SK-N-SH treated with all-trans-retinoic acid at 6 μM for 48 hours (cell line): ENCODE measurements around the gene YPEL4.

Source experiments
- ATAC-seq: fragments of 200-7000 bp; cut with Tn5 transposase; 3 replicates; pipeline ENCODE4 v1.9.1; 2020; ENCODE audit warnings: mild to moderate bottlenecking, moderate library complexity
- BACH2 ChIP-seq: fragments of 250-450 bp; sonication (Bioruptor Pico); IDR thresholded peaks from 2 replicates; pipeline ENCODE4 v1.9.0; 2021; ENCODE audit warnings: mild to moderate bottlenecking, borderline replicate concordance
- CREB5 ChIP-seq: fragments of 250-450 bp; sonication (Bioruptor Pico); IDR thresholded peaks from 2 replicates; pipeline ENCODE4 v1.5.1; 2020; ENCODE audit warnings: low read depth, mild to moderate bottlenecking, moderate library complexity
- ESRRG ChIP-seq: fragments of 250-450 bp; sonication (Bioruptor Pico); IDR thresholded peaks from 2 replicates; pipeline ENCODE4 v1.6.1; 2021; ENCODE audit warnings: mild to moderate bottlenecking
- GLIS3 ChIP-seq: fragments of 250-450 bp; sonication (Bioruptor Pico); IDR thresholded peaks from 2 replicates; pipeline ENCODE4 v1.5.0; 2020; ENCODE audit warnings: mild to moderate bottlenecking, moderate library complexity
- ISL1 ChIP-seq: fragments of 250-450 bp; sonication (Bioruptor Pico); IDR thresholded peaks from 2 replicates; pipeline ENCODE4 v2.1.2; 2022; ENCODE audit warnings: mild to moderate bottlenecking, moderate library complexity
- OSR1 ChIP-seq: fragments of 250-450 bp; sonication (Bioruptor Pico); IDR thresholded peaks from 2 replicates; pipeline ENCODE4 v1.8.0; 2022; ENCODE audit warnings: moderate library complexity, mild to moderate bottlenecking, inconsistent platforms
- POU6F1 ChIP-seq: fragments of 250-450 bp; sonication (Bioruptor Pico); IDR thresholded peaks from 2 replicates; pipeline ENCODE4 v1.8.0; 2021; ENCODE audit warnings: low read depth, mild to moderate bottlenecking, moderate library complexity, borderline replicate concordance
- PPARA ChIP-seq: fragments of 250-450 bp; sonication (Bioruptor Pico); IDR thresholded peaks from 2 replicates; pipeline ENCODE4 v1.5.0; 2020; ENCODE audit warnings: mild to moderate bottlenecking, borderline replicate concordance
- RARB ChIP-seq: fragments of 250-450 bp; sonication (Bioruptor Pico); IDR thresholded peaks from 2 replicates; pipeline ENCODE4 v1.8.0; 2021; ENCODE audit warnings: mild to moderate bottlenecking, moderate library complexity
- SNAI2 ChIP-seq: fragments of 250-450 bp; sonication (Bioruptor Pico); IDR thresholded peaks from 2 replicates; pipeline ENCODE4 v1.5.0; 2020; ENCODE audit warnings: mild to moderate bottlenecking, moderate library complexity
- TOX ChIP-seq: fragments of 250-450 bp; sonication (Bioruptor Pico); IDR thresholded peaks from 2 replicates; pipeline ENCODE4 v1.8.0; 2021; ENCODE audit warnings: mild to moderate bottlenecking, moderate library complexity, borderline replicate concordance
- TSHZ2 ChIP-seq: fragments of 250-450 bp; sonication (Bioruptor Pico); IDR thresholded peaks from 2 replicates; pipeline ENCODE4 v1.5.0; 2020; ENCODE audit warnings: mild to moderate bottlenecking, moderate library complexity
- ZC3H10 ChIP-seq: fragments of 250-450 bp; sonication (Bioruptor Pico); IDR thresholded peaks from 2 replicates; pipeline ENCODE4 v1.5.1; 2021; ENCODE audit warnings: mild to moderate bottlenecking, moderate library complexity
- ZFP3 ChIP-seq: fragments of 250-450 bp; sonication (Bioruptor Pico); IDR thresholded peaks from 2 replicates; pipeline ENCODE4 v1.5.0; 2020; ENCODE audit warnings: mild to moderate bottlenecking, moderate library complexity
- ZFP30 ChIP-seq: fragments of 450-650 bp; formaldehyde crosslinking; IDR thresholded peaks from 2 replicates; pipeline ENCODE4 v1.5.0; 2022; ENCODE audit warnings: mild to moderate bottlenecking, moderate library complexity
- ZNF565 ChIP-seq: fragments of 450-650 bp; formaldehyde crosslinking; conservative IDR thresholded peaks from 2 replicates; pipeline ENCODE4 v1.5.0; 2020; ENCODE audit warnings: low read depth, mild to moderate bottlenecking, moderate library complexity
- ZNF70 ChIP-seq: fragments of 450-650 bp; formaldehyde crosslinking; IDR thresholded peaks from 2 replicates; pipeline ENCODE4 v1.5.0; 2020; ENCODE audit warnings: mild to moderate bottlenecking, moderate library complexity
- ZNF8 ChIP-seq: fragments of 450-650 bp; formaldehyde crosslinking; IDR thresholded peaks from 2 replicates; pipeline ENCODE4 v1.5.0; 2020; ENCODE audit warnings: mild to moderate bottlenecking, moderate library complexity
- TF ChIP-seq, protein P1 (sequence below): fragments of 250-450 bp; sonication (Bioruptor Pico); IDR thresholded peaks from 2 replicates; pipeline ENCODE4 v1.5.1; 2021; ENCODE audit warnings: mild to moderate bottlenecking, moderate library complexity
- TF ChIP-seq, protein P2 (sequence below): fragments of 250-450 bp; sonication (Bioruptor Pico); IDR thresholded peaks from 2 replicates; pipeline ENCODE4 v1.8.0; 2020; ENCODE audit warnings: mild to moderate bottlenecking, moderate library complexity, borderline replicate concordance

Gene YPEL4

GRCh38 chr11:57633394-57634070 is 16.2 kb downstream of the YPEL4 start (continued):
- TF ChIP-seq, protein P1, sequence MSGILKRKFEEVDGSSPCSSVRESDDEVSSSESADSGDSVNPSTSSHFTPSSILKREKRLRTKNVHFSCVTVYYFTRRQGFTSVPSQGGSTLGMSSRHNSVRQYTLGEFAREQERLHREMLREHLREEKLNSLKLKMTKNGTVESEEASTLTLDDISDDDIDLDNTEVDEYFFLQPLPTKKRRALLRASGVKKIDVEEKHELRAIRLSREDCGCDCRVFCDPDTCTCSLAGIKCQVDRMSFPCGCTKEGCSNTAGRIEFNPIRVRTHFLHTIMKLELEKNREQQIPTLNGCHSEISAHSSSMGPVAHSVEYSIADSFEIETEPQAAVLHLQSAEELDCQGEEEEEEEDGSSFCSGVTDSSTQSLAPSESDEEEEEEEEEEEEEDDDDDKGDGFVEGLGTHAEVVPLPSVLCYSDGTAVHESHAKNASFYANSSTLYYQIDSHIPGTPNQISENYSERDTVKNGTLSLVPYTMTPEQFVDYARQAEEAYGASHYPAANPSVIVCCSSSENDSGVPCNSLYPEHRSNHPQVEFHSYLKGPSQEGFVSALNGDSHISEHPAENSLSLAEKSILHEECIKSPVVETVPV (CRISPR knock-in tag), result no peak
- TF ChIP-seq POU6F1 (CRISPR knock-in tag), result no peak
- no peak for TF ChIP-seq ZFP3 (CRISPR knock-in tag)
- no peak for TF ChIP-seq SNAI2 (CRISPR knock-in tag)
- TF ChIP-seq OSR1 (CRISPR knock-in tag), result no peak
- no peak for TF ChIP-seq GLIS3
- no peak for TF ChIP-seq CREB5 (CRISPR knock-in tag)
- no peak for TF ChIP-seq ESRRG
- no peak for TF ChIP-seq ZC3H10 (CRISPR knock-in tag)
- TF ChIP-seq RARB (CRISPR knock-in tag), result no peak
- TF ChIP-seq ZNF70 (CRISPR knock-in tag), result no peak

- TF ChIP-seq ZC3H10 (CRISPR knock-in tag), result no peak
- no peak for TF ChIP-seq OSR1 (CRISPR knock-in tag)
- no peak for TF ChIP-seq TSHZ2 (CRISPR knock-in tag)
- no peak for TF ChIP-seq BACH2 (CRISPR knock-in tag)
- no peak for TF ChIP-seq RARB (CRISPR knock-in tag)
- no peak for TF ChIP-seq ZNF565 (CRISPR knock-in tag)
- TF ChIP-seq CREB5 (CRISPR knock-in tag), result no peak
- TF ChIP-seq, protein P1 (CRISPR knock-in tag), result no peak
- TF ChIP-seq ZNF8 (CRISPR knock-in tag), result no peak
- TF ChIP-seq PPARA (CRISPR knock-in tag), result no peak
- TF ChIP-seq ISL1 (CRISPR knock-in tag), result no peak
- TF ChIP-seq ESRRG, result no peak
- no peak for TF ChIP-seq TOX (CRISPR knock-in tag)
- TF ChIP-seq GLIS3, result no peak
- TF ChIP-seq SNAI2 (CRISPR knock-in tag), result no peak
- no peak for TF ChIP-seq ZFP3 (CRISPR knock-in tag)
- no peak for TF ChIP-seq ZFP30 (CRISPR knock-in tag)
- TF ChIP-seq POU6F1 (CRISPR knock-in tag), result no peak
- no peak for TF ChIP-seq ZNF70 (CRISPR knock-in tag)
- TF ChIP-seq, protein P2, sequence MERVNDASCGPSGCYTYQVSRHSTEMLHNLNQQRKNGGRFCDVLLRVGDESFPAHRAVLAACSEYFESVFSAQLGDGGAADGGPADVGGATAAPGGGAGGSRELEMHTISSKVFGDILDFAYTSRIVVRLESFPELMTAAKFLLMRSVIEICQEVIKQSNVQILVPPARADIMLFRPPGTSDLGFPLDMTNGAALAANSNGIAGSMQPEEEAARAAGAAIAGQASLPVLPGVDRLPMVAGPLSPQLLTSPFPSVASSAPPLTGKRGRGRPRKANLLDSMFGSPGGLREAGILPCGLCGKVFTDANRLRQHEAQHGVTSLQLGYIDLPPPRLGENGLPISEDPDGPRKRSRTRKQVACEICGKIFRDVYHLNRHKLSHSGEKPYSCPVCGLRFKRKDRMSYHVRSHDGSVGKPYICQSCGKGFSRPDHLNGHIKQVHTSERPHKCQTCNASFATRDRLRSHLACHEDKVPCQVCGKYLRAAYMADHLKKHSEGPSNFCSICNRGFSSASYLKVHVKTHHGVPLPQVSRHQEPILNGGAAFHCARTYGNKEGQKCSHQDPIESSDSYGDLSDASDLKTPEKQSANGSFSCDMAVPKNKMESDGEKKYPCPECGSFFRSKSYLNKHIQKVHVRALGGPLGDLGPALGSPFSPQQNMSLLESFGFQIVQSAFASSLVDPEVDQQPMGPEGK (CRISPR knock-in tag), result no peak
- TF ChIP-seq, all 23 proteins: peak for 0
These were observed 17.6 kb downstream of the YPEL4 start for GRCh38 chr11:57632116-57632515.

More at GRCh38 chr11:57632116-57632515, 17.6 kb downstream of the YPEL4 start:
- ATAC-seq, result no peak; the same call in 2 of the 3 replicates
